HG02642 (cell line): ENCODE results near the gene CSF1.

ENCODE experiments used
- ATAC-seq: cut with Tn5 transposase; IDR thresholded peaks from one replicate; pipeline ENCODE4 v1.9.1; 2021; ENCODE audit warnings: mild to moderate bottlenecking; ENCODE audit not compliant: unreplicated experiment, poor library complexity

Gene CSF1

DNA sequence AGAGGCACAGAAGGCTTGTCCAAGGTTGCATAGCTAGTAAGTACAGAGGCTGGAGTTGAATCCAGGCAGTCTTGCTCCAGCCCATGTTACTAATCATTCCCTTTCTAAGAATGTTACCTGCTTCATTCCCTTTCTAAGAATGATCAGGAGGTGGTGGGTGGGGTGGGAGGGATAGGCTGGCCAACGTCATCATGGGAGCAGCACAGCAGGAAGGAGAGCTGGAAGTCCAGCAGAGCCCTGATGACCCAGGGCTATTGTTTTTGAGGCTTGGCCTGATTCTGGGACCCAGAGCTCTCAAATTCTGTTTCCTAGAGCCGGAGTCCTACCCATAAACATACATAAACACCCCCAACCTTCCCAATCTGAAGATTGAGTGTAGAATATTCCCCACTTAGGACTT, 11.8 kb upstream of the CSF1 start:
- no peak for ATAC-seq

DNA sequence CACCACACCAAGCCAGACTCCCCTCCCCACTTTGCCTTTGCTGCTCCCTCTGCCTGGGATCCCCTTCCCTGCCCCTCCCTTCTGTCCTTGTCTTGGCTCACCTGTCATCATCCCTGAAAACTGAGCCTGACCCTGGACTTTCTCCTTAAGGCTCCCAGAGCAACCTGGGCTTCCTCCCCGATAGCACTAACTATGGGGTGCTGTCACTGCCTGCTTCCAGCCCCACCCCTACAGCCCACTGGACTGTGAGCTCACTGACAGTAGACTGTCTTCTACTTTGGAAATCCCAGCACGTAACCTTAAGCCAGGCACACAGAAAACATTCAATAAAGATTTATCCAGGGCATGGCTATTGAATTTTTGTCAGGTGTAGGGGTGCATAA, 9.5 kb upstream of the CSF1 start:
- no peak for ATAC-seq

- ATAC-seq, result no peak
Measured at GRCh38 chr1:109901524-109902145, 9.0 kb upstream of the CSF1 start.

- ATAC-seq, result no peak
Measured at GRCh38 chr1:109902204-109902985, 8.3 kb upstream of the CSF1 start.

- ATAC-seq, result no peak
Measured at GRCh38 chr1:109903376-109903930, 7.2 kb upstream of the CSF1 start.

DNA sequence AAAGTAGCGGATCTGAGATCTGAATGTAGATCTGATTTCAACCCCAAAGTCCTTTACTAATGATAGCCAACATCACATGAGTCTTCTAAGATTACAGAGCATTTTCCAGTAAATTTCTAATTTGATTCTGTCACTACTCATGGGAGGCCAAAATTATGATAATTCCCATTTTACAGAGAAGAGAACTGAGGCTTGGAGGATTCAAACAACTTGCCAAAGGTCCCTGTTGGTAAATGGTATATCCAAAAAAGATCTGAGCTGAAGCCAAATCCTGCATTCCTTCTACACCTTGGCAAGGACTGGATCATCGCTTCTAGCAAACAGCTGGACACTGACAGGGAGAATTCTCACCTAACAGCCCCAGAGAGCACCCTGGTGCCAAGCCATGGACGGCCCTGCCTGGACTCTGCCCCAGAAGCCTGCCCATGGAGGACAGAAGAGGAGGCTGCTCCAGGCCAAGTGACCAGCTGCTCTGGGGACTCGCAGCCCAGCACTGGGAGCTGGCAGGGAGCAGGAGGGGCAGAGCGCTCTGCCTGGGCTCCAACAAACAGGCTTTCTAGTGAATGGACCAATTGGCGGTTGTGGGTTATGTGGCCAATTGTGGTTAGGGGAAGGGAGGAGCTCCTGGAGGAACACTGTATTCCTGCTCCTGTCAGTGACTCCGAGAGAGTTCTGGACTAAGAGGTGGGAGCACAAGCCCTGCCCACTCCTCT, 6.4 kb upstream of the CSF1 start:
- ATAC-seq, result no peak

DNA sequence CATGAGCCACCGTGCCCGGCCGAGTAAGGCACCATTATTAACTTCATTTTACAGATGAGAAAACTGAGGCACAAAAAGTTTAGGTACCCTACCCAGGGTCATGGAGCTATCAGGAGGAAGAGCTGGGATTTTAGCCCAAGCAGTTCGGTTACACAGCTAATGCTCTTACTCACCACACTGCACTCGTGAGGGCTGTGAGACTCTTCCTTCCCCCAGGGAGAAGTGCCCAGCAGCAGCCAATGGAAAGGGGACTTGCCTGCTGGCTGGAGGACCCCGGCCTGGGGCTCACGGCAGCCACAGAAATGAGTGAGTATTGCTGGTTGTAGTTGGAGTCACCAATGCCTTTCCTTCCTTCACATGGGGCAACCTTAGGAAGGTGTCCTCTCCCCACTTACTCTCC, 5.2 kb upstream of the CSF1 start:
- no peak for ATAC-seq

DNA sequence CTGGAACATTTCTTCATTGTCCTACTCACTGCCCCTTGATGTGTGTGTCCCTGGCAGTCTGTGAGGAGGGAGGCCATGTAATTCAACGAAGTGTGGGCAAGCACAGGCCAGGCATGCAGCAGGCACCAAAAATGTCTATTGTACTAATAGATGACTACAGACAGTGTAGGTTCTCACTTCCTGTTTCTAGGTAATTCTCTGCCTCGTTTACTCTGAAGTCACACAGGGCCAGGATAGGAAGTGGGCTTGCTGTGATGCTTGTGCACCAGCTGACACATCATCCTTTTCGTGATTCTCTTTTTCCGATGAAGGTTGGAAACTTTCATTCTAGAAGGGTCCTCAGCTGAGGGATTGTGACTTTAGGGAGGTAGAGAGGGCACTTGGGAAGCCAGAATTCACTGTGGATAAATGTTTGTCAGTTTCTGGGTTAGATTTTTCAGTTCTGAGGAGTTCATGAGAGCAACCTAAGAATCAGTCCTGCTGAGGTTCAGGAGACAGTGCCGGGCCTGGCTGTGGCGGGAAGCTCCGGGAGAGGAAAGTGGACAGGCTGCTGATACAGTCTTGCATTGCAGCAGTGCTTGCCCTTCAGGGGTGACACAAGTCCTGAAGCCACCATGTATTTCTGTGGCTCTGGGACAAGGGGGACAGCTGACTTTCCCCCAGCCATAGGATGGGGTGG, 4.3 kb upstream of the CSF1 start:
- ATAC-seq, result peak; percentile 85

DNA sequence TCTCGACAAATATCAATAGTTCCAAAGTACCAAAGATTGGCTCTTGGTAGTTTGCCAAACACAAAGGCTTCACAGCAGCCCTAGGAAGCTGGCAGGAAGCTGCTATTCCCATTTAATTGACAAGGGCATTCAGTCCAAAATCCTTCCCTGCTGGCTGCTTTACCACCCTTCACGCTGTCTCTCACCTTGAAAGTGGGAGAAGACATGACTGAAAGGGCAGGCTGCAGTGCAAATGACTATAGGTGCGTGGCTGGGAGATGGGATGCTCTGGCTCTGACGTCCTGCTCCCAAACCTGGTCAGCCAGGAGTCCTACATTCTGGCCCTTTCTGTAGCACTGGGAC, 3.8 kb upstream of the CSF1 start:
- no peak for ATAC-seq

GRCh38 chr1:109907190-109907774, 3.4 kb upstream of the CSF1 start:
- ATAC-seq, result no peak

- no peak for ATAC-seq
Measured at GRCh38 chr1:109908836-109909235, 1.8 kb upstream of the CSF1 start.

DNA sequence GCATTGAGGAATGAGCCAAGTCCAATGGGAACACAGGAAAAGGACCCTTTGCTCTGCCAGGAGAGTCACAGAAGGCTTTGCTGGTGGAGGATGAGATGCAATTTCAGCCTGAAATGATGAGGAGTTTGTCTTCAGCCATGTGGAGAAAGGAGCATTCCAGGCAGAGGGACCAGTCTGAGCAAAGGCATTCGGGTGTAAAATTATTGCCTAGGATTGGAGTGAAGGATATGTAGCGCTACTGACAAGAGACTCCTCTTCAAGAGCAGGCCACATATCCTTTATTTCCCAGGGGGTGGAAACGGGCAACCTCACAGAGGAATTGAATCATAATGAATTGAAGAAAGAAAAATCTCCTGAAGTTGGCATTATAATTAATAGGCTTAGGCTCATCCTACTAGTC, 1.1 kb upstream of the CSF1 start:
- no peak for ATAC-seq

GRCh38 chr1:109910963-109911798, 532 bp downstream of the CSF1 start:
- ATAC-seq, result peak; percentile 20

- ATAC-seq, result no peak
Measured at GRCh38 chr1:109912214-109912861, 1.7 kb downstream of the CSF1 start.

GRCh38 chr1:109912873-109913272, 2.2 kb downstream of the CSF1 start:
- no peak for ATAC-seq

- no peak for ATAC-seq
Measured at GRCh38 chr1:109913360-109913879, 2.8 kb downstream of the CSF1 start.

GRCh38 chr1:109914587-109915240, 4.1 kb downstream of the CSF1 start:
- ATAC-seq, result no peak

DNA sequence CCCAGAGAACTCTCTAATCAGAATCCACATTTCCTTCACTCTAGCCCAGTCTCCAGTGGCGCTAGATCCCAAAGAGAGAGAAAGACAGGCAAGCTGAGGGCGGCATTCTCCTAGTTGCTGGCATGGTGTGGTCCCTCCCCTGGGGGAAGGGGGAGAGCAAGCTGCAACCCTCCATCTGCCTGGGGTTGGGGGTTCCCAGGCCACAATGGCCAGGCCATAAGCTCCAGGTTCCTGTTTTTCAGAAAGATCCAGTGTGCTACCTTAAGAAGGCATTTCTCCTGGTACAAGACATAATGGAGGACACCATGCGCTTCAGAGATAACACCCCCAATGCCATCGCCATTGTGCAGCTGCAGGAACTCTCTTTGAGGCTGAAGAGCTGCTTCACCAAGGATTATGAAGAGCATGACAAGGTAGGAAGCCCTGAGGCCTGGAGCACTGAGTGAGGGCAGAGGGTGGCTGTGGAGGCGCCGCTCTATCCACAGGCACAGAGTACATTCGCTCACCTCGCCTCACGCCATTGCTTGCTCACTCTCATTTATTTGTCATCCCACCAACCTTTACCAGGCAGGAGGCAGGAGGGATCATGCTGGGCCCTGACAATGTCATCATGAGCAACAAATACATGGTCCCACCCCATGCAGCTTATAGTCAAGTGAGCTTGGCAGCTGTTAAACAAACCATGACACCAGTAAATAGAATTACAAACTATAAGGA, 6.6 kb downstream of the CSF1 start:
- ATAC-seq, result no peak
